ENCODE data around the gene LRRC74B. TPM values are rescaled to one million over a fixed set of nuclear protein-coding genes. Genes with fewer than 3 reads are reported as not detected.
A peak's percentile ranks its signal among the peaks of the same experiment; 100 is the strongest.

Gene LRRC74B
- total and polyA plus RNA-seq, 2 donors (not counting 1 experiment from before 2014, with no cell fraction given), result not detected

GRCh38 chr22:20997536-20998257 is 48.0 kb upstream of the LRRC74B start:
- Histone ChIP-seq H3K79me2 (ENCODE audit: control insufficient read depth, insufficient read depth, low read length) (peaks cover 17% of the 10 kb centered on the region), H4K20me1 (ENCODE audit: control insufficient read depth, extremely low read depth, insufficient read depth, low read length) (no peaks in the 10 kb centered on the region), H3K4me3 (replicated peaks in 1 of 4; ENCODE audit: control extremely low read depth in 1 of 4, insufficient read depth in 1 of 4, low read depth in 3 of 4, low read length in 4 of 4) (no peak overlapping the region), H3K27ac (ENCODE audit: insufficient read depth, low read length) (no peak overlapping the region), H3K9ac (ENCODE audit: insufficient read depth, low read length) (no peak overlapping the region), H3K27me3 (ENCODE audit: control insufficient read depth, insufficient read depth, low read length) (no peaks in the 10 kb centered on the region), H3K36me3 (ENCODE audit: control insufficient read depth, insufficient read depth, low read length) (peaks cover 20% of the 10 kb centered on the region), H3K4me2 (ENCODE audit: extremely low read depth, insufficient read depth, low read length) (no peak overlapping the region), H3K4me1 (ENCODE audit: control insufficient read depth, extremely low read depth, insufficient read depth, low read length) (peaks cover 9% of the 10 kb centered on the region), H3K9me3 (ENCODE audit: control insufficient read depth, insufficient read depth, low read depth, low read length) (no peaks in the 10 kb centered on the region), H2AFZ (ENCODE audit: low read length) (no peak overlapping the region)
- no peak for DNase-seq (ENCODE audit: low read depth in 2 of 2)
- no peak for TF ChIP-seq CTCF (conservative IDR thresholded peaks at IDR 0.05 in 1 of 2, IDR thresholded peaks at IDR 0.05 in 1 of 2; ENCODE audit: low read depth in 1 of 2, low read length in 2 of 2)
- TF ChIP-seq EZH2 (IDR thresholded peaks at IDR 0.05; ENCODE audit: low read length, missing control alignments), result no peak

- H3K4me2 ChIP-seq (ENCODE audit: extremely low read depth, insufficient read depth, low read length), result no peak overlapping the region
- peaks cover 25% of the 10 kb centered on the region for H3K79me2 ChIP-seq (ENCODE audit: control insufficient read depth, insufficient read depth, low read length)
- DNase-seq (ENCODE audit: low read depth in 2 of 2), result peak in 1 of 2 donors; percentile 29
- peaks cover 9% of the 10 kb centered on the region for H3K4me1 ChIP-seq (ENCODE audit: control insufficient read depth, extremely low read depth, insufficient read depth, low read length)
- no peak overlapping the region for H3K9ac ChIP-seq (ENCODE audit: insufficient read depth, low read length)
- no peaks in the 10 kb centered on the region for H3K27me3 ChIP-seq (ENCODE audit: control insufficient read depth, insufficient read depth, low read length)
- TF ChIP-seq CTCF (conservative IDR thresholded peaks at IDR 0.05 in 1 of 2, IDR thresholded peaks at IDR 0.05 in 1 of 2; ENCODE audit: low read depth in 1 of 2, low read length in 2 of 2) (no peak), EZH2 (IDR thresholded peaks at IDR 0.05; ENCODE audit: low read length, missing control alignments) (no peak)
- no peaks in the 10 kb centered on the region for H4K20me1 ChIP-seq (ENCODE audit: control insufficient read depth, extremely low read depth, insufficient read depth, low read length)
- no peak overlapping the region for H3K4me3 ChIP-seq (replicated peaks in 1 of 4; ENCODE audit: control extremely low read depth in 1 of 4, insufficient read depth in 1 of 4, low read depth in 3 of 4, low read length in 4 of 4)
- H3K36me3 ChIP-seq (ENCODE audit: control insufficient read depth, insufficient read depth, low read length), result peaks cover 16% of the 10 kb centered on the region
- no peaks in the 10 kb centered on the region for H3K9me3 ChIP-seq (ENCODE audit: control insufficient read depth, insufficient read depth, low read depth, low read length)
- no peak overlapping the region for H3K27ac ChIP-seq (ENCODE audit: insufficient read depth, low read length)
- no peak overlapping the region for H2AFZ ChIP-seq (ENCODE audit: low read length)
Observed at GRCh38 chr22:20998411-20999336, 47.1 kb upstream of the LRRC74B start.

Measured in fibroblast of lung (primary cell).